Activated CD8-positive, alpha-beta memory T cell treated with anti-CD3 and anti-CD28 coated beads, Interleukin-2, amount 50 U/mL, for 4 hours (primary cell): Measurements from ENCODE around the gene UGT1A4.
"Not testable (repeated sequence)": the region's sequence is repeated elsewhere in the genome, so short reads cannot be mapped to it uniquely, and the experiment has no call there.

Experiments
- DNase-seq: peaks from one replicate; pipeline ENCODE4 v3.0.0-alpha.2; 2020

Gene UGT1A4

GRCh38 chr2:233751212-233752009, 32.9 kb downstream of the UGT1A4 start:
- DNase-seq = not testable (repeated sequence)

GRCh38 chr2:233754872-233755611, 36.5 kb downstream of the UGT1A4 start:
- no peak for DNase-seq

DNA sequence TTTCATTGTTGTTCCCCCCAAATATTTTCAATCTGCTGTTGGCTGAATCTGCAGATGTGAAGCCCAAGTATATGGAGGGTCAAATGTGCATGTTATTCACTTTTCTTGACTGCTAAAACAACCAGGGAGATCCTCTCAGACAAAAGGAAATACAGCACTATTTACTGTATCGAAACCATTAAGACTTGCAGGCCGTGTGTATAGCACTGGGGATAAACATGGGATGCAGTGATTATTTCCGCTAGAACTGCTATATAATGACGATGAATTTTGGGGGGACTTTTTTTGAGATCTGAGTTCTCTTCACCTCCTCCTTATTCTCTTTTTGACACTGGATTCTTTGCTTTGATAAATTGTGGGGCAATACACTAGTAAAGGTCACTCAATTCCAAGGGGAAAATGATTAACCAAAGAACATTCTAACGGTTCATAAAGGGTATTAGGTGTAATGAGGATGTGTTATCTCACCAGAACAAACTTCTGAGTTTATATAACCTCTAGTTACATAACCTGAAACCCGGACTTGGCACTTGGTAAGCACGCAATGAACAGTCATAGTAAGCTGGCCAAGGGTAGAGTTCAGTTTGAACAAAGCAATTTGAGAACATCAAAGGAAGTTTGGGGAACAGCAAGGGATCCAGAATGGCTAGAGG, 38.0 kb downstream of the UGT1A4 start:
- no peak for DNase-seq

GRCh38 chr2:233758141-233758540, 39.6 kb downstream of the UGT1A4 start:
- no peak for DNase-seq

DNA sequence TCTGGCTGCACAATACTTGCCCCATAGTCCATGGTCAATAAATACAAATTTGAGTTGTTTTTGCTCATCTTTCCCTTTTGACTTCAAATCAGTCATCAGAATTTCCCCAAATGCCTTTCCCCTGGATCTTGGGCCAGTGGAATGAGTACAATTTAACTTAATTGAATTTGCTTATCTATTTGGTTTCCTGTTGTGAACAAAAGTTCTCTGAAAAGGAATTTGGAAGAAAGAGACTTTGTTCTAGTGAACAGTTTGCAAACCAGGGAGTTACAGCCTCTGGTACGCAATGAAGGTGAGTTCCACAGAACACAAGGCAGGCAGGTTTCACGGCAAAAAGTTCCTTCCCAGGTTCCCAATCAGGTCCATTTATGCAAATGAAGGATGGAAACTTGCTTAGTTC, 40.3 kb downstream of the UGT1A4 start:
- no peak for DNase-seq

GRCh38 chr2:233760043-233760442, 41.5 kb downstream of the UGT1A4 start, which contains the start of gene UGT1A1:
UGT1A1 (plus strand) TSS chr2:233760270; CDS start chr2:233760288, 18 bp downstream.
- DNase-seq = no peak

GRCh38 chr2:233761040-233761769, 42.7 kb downstream of the UGT1A4 start:
- DNase-seq = no peak

- DNase-seq = no peak
Observed at GRCh38 chr2:233764264-233764663, 45.7 kb downstream of the UGT1A4 start.

DNA sequence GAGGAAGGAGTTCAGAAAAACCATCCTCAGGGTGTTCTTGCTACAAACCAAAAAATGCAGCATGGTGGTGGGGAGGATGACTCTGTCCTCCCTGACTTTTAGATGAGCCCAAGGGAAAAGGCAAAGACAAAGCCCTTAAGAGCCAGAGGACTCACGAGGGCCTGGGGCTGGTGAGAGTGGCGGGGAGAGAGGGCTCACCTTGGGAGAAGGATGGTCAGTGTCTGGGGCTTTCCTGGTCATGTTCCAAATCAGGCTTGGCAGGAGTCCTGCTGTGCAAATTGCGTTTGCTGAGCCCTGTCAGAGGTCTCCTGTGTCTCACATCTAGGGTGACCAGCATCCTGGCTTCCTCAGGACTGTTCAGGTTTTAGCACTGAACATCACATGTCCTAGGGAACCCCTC, 46.2 kb downstream of the UGT1A4 start:
- DNase-seq = no peak

DNA sequence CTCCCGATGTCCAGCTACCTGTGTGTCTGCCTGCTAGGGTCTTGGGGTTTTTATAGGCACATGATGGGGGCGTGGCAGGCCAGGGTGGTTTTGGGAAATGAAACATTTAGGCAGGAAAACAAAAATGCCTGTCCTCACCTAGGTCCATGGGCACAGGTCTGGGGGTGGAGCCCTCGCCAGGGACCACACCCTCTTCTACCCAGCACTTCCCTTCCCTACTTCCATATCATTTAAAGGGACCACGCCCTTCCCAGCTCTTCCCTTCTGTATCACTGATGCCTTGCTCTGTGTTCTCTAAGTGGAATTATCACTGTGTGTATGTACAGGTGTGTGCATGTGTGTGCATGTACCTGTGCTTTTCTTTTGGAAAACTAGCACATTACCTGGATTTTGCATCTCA, 47.9 kb downstream of the UGT1A4 start:
- no peak for DNase-seq

DNA sequence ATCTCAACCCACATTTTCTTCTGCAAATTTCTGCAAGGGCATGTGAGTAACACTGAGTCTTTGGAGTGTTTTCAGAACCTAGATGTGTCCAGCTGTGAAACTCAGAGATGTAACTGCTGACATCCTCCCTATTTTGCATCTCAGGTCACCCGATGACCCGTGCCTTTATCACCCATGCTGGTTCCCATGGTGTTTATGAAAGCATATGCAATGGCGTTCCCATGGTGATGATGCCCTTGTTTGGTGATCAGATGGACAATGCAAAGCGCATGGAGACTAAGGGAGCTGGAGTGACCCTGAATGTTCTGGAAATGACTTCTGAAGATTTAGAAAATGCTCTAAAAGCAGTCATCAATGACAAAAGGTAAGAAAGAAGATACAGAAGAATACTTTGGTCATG, 49.5 kb downstream of the UGT1A4 start:
- no peak for DNase-seq

GRCh38 chr2:233769260-233769659, 50.7 kb downstream of the UGT1A4 start:
- no peak for DNase-seq

GRCh38 chr2:233772153-233772552, 53.6 kb downstream of the UGT1A4 start:
- DNase-seq = no peak

GRCh38 chr2:233772583-233772982, 54.0 kb downstream of the UGT1A4 start:
- no peak for DNase-seq

DNA sequence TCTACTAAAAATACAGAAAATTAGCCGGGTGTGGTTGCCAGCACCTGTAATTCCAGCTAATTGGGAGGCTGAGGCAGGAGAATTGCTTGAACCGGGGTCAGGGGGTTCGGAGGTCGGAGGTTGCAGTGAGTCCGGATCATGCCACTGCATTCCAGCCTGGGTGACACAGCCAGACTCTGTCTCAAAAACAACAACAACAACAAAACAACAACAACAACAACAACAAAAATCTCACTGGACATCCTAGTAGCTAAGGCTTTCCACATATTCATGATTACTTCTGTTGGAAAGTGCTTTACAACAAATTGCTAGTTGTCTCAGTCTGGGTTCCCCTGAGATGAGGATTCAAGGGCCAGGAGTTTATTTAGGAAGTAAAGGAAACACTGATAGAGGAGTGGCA, 55.3 kb downstream of the UGT1A4 start:
- no peak for DNase-seq

GRCh38 chr2:233775414-233775813, 56.9 kb downstream of the UGT1A4 start:
- DNase-seq = no peak

GRCh38 chr2:233778030-233778429, 59.5 kb downstream of the UGT1A4 start, which contains the start of gene MROH2A:
MROH2A (plus strand) TSS chr2:233778330; CDS start chr2:233779359, 1,029 bp downstream.
- no peak for DNase-seq

DNA sequence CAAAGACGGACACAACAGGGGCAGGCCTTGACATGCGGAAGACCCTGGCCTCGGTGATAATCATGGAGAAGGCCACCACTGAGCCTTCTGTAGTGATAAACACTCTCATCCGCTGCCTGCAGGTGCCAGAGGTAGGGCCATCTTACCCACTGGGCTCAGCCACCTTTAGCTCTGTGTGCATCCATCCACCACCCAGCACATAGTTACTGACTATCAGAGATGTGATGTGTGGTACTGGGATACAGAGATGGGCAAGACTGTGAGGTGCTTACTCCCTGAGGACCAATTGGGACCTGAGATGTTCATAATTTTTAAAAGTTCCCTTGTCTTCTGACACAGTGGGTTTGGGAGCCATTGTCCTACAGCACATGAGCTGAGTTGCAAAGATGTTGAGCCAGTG, 61.2 kb downstream of the UGT1A4 start:
- DNase-seq = no peak

DNA sequence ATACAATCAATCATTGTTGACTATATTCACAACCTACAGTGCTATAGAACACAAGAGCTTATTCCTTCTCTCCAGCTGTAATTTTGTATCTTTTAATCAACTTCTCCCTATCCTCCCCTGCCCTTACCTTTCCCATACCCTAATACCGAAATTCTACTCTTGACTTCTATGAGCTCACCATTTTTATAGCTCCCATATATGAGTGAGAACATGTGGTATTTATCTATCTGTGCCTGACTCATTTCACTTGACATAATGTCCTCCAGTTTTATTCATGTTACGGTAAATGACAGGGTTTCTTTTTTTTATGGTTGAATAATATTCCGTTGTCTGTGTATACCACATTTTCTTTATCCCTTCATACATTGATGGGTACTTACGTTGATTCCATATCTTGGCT, 62.2 kb downstream of the UGT1A4 start:
- DNase-seq = no peak

DNA sequence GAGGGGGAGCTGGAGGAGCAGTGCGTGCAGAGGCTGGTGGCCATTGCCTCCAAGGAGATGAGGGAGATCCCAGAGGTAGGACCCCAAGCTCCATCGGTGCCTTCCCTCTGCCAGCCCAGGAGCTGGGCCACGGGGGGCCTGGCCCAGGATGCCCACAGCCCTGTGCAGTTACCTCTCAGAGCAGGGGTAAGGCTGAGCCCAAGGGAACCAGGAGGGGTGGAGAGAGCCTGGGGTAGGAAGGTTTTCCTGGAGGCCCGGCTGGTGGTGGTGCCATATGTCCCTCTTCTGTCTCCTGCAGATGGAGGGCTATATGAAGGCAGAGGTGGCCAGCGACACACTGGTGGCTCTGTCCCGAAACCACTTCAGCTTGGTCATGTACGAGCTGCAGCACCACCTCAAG, 71.0 kb downstream of the UGT1A4 start:
- DNase-seq = no peak

DNA sequence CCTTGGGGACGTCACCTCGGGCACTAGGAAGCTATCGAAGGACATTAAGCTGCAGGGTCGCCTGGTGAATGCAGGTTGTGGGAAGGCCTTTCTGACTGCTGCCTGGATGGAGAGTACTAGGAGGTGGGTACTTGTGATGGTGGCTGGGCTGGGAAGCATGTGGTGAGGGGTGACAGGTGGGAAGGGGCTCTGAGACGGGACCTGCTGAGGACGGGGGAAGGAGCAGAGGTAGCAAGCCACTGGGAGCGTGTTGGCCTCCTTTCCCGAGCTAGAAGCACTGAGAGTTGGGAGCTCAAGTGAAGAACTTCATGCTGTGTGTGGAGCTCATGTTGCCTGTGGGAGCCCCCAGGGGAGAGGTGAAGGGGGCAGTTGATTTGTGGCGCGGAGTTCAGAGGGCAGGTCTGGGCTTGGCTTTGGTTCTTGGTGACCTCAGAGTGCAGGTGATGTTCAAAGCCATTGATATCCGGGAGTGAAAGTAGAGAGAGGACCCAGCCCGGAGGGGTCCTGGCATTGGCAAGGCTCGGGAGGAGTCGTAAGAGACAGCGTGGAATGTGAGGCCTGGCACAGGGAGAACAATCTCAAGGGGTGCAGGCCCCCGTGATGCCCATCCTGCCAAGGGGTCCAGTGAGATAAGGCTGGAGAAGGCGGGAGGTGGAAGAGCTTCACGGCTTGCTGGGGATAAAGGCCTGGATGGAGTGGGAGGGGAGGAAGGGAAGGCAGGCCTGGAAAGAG, 72.8 kb downstream of the UGT1A4 start:
- no peak for DNase-seq

DNA sequence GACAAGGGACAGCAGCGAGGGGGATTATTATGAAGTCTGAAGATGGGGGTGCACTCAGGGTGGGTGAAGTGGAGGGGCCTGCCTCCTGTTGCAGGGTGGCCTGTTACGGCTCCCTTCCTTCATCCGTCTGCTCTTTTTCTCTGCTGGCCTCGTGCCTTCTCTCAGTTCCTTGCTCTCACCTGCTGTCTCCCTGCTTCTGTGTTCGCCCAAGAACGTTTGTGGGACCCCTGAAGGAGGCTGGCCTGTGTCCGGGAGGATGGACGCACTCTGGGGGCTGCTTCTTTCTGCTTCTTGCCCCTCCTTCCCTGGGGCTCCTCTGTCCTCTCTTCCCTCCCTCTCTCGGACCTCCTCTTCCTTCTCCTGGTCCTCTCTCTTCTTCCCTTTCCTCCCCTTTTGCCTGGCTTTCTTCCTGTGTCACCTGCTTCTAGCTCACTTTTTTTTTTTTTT, 73.4 kb downstream of the UGT1A4 start:
- no peak for DNase-seq
